HCT116 (cell line): ENCODE results near the gene ACSBG1.

Experiments used
- EZH2 ChIP-seq: fragments of 200-600 bp; sonication (generic); IDR thresholded peaks from 2 replicates; pipeline ENCODE4 v1.6.1; 2017; ENCODE audit warnings: antibody characterized with exemption, mixed run types
- POLR2AphosphoS5 ChIP-seq: IDR thresholded peaks from 2 replicates; pipeline ENCODE4 v1.6.1; 2011; ENCODE audit warnings: mild to moderate bottlenecking, low read depth, low read length, moderate library complexity

- TF ChIP-seq EZH2 = no peak
- no peak for TF ChIP-seq POLR2AphosphoS5
These were observed 8.4 kb downstream of the ACSBG1 start for GRCh38 chr15:78225783-78226541.
